Heart right ventricle (tissue), 16 donors: Measurements from ENCODE around the gene CIC. TPM values are rescaled to one million over a fixed set of nuclear protein-coding genes. Genes with fewer than 3 reads are reported as not detected.

Experiments used
- ATAC-seq, 8 donors: fragments of 200-7000 bp; cut with Tn5 transposase; one replicate each; pipeline ENCODE4 v1.9.1; 2020; ENCODE audit warnings: mild to moderate bottlenecking in 8 of 8, moderate library complexity in 8 of 8, moderate number of reproducible peaks in 1 of 8
- DNase-seq, 2 donors: peaks; one replicate each; pipeline ENCODE4 v3.0.0-alpha.2; 2020
- H3K27ac ChIP-seq, 10 donors: fragments of 200-600 bp; sonication (generic) in 2 of 10; one replicate each; pipeline versions ENCODE4 v1.5.0 to v1.8.0; 2020 to 2022; ENCODE audit warnings: mild to moderate bottlenecking in 3 of 10
- H3K27me3 ChIP-seq, 7 donors: fragments of 200-600 bp; one replicate each; pipeline ENCODE4 v1.8.0; 2021 to 2022; ENCODE audit warnings: mild to moderate bottlenecking in 2 of 7
- H3K36me3 ChIP-seq, 9 donors: fragments of 200-600 bp; sonication (generic) in 1 of 9; one replicate each; pipeline versions ENCODE4 v1.5.0 to v1.8.0; 2020 to 2022; ENCODE audit warnings: mild to moderate bottlenecking in 2 of 9
- H3K4me1 ChIP-seq, 9 donors: fragments of 200-600 bp; sonication (generic) in 1 of 9; one replicate each; pipeline versions ENCODE4 v1.5.0 to v1.8.0; 2020 to 2022; ENCODE audit warnings: mild to moderate bottlenecking in 4 of 9
- H3K4me3 ChIP-seq, 10 donors: fragments of 200-600 bp; sonication (generic) in 2 of 10; one replicate each; pipeline versions ENCODE4 v1.5.0 to v1.8.0; 2020 to 2022; ENCODE audit warnings: mild to moderate bottlenecking in 7 of 10, moderate library complexity in 2 of 10
- H3K9me3 ChIP-seq, 11 donors: fragments of 200-600 bp in 10 of 11; sonication (generic) in 2 of 11; one replicate each; pipeline versions ENCODE4 v1.5.0 to v1.8.0; 2013 to 2022; ENCODE audit warnings: mild to moderate bottlenecking in 2 of 11, control low read depth in 1 of 11, moderate library complexity in 1 of 11
- CTCF ChIP-seq, 9 donors: fragments of 200-600 bp; sonication (generic) in 2 of 9; IDR thresholded peaks; one replicate each; pipeline versions ENCODE4 v1.5.0 to v1.8.0; 2021 to 2022; ENCODE audit warnings: antibody characterized with exemption in 9 of 9, mild to moderate bottlenecking in 5 of 9, moderate library complexity in 1 of 9
- WGBS, 2 donors: extraction: QIAGEN DNeasy Blood & Tissue Kit; methylation state at CpG; one replicate each; pipeline ENCODE4 v1.1.7; 2013; ENCODE audit warnings: inconsistent platforms in 1 of 2; 5-methylcytosine and 5-hydroxymethylcytosine counted together
- intact Hi-C, 10 donors: fragments of 100-400 bp; cut with DNase I; formaldehyde crosslinking; loops; one replicate each; pipeline versions ENCODE4 v1.11.1 to v1.14.2; 2022
- polyA plus RNA-seq, 2 donors: library from polyadenylated mRNA; stranded (reverse); fragments of 200-250 nt; gene quantifications; one replicate each; pipeline ENCODE4 v1.2.3, GENCODE V29; 2013
- total RNA-seq, 10 donors: library from RNA; stranded (reverse); fragmentation: NEBNext Ultra II Directional in 3 of 10; extraction: Animal tissue kit (Norgen Biotek cat#: 25700) in 3 of 10; gene quantifications; one replicate each; pipeline versions ENCODE4 v1.2.1 to v1.2.4, GENCODE V29; 2021 to 2023
- donor health status: Arrhythmogenic right ventricular cardiomyopathy.
- donor health status: ischemic (EF 13 %, LVEDD 7.1; RV severe dilation, severe dysfunction).
- donor health status: healthy with polysubstance abuse.
- donor health status: DM: no; HTN: yes; CAD: no.
- donor health status: DM: no; HTN: no; CAD: no.
- donor health status: ischemic (EF 25% LVEDD 6.9; RV normal size, moderate dysfunction).
- donor health status: ischemic (EF 25% LVEDD 5.7; RV mildly dilated, moderate dysfunction).
- donor health status: healthy.
- donor health status: DM: yes; HTN: yes; CAD: no.
- donor health status: Ischemic cardiomyopathy.
- donor health status: ischemic (EF 35%, LVEDD 5.7; RV mildly dilated, moderate dysfunction).
- donor health status: nonischemic (EF 11% LVEDD 7.7; RV severe dilation, severe dysfunction).
- donor health status: DM: yes; HTN: yes; CAD: no.
- donor health status: PGD.
- donor health status: ischemic (EF 29% LVEDD 5.4; RV normal size, mild dysfunction).
- donor health status: nonischemic (EF 23%, LVEDD 6.1; RV moderate dilation, normal function).

CIC gene
- total and polyA plus RNA-seq, 12 donors, result 17.6 to 42.0 (median 32.0) TPM

GRCh38 chr19:42275103-42275502 lies 6.1 kb downstream of the CIC start:
- Histone ChIP-seq H3K27ac (peak overlapping the region in 2 of 10 donors; percentile 98 to 99), H3K27me3 (no peaks in the 10 kb centered on the region), H3K4me3 (no peak overlapping the region), H3K4me1 (peaks cover 53 to 84% (median 73%) of the 10 kb centered on the region in 9 donors), H3K36me3 (peaks cover 0 to 54% (median 27%) of the 10 kb centered on the region in 9 donors), H3K9me3 (no peaks in the 10 kb centered on the region)
- intact Hi-C loops, result no loop called here
- 73 to 78% methylated on average over 7 of the region's 7 CpGs for WGBS, 2 donors
- DNase-seq (peak in 1 of 2 donors; percentile 2), ATAC-seq (no peak)
- no peak for TF ChIP-seq CTCF (IDR thresholded peaks at IDR 0.05)

- DNase-seq (no peak), ATAC-seq (no peak)
- H3K27ac ChIP-seq, result peak overlapping the region in 6 of 10 donors; percentile 33 to 99 (median 96)
- no peaks in the 10 kb centered on the region for H3K9me3 ChIP-seq
- intact Hi-C loops, result no loop called here
- H3K36me3 ChIP-seq, result peaks cover 0 to 54% (median 27%) of the 10 kb centered on the region in 9 donors
- no peak for TF ChIP-seq CTCF (IDR thresholded peaks at IDR 0.05)
- 90 to 94% methylated on average over 3 of the region's 3 CpGs for WGBS, 2 donors
- H3K27me3 ChIP-seq, result no peaks in the 10 kb centered on the region
- peaks cover 49 to 80% (median 69%) of the 10 kb centered on the region in 9 donors for H3K4me1 ChIP-seq
- no peak overlapping the region for H3K4me3 ChIP-seq
Observed at GRCh38 chr19:42275517-42275916, 6.5 kb downstream of the CIC start.

GRCh38 chr19:42276284-42276683 lies 7.2 kb downstream of the CIC start:
- TF ChIP-seq CTCF (IDR thresholded peaks at IDR 0.05), result no peak
- Histone ChIP-seq H3K27ac (peak overlapping the region in 7 of 10 donors; percentile 0 to 99 (median 95)), H3K4me1 (peaks cover 46 to 80% (median 64%) of the 10 kb centered on the region in 9 donors), H3K27me3 (no peaks in the 10 kb centered on the region), H3K4me3 (no peak overlapping the region), H3K36me3 (peaks cover 0 to 54% (median 27%) of the 10 kb centered on the region in 9 donors), H3K9me3 (no peaks in the 10 kb centered on the region)
- ATAC-seq, result no peak
- peak in 1 of 2 donors; percentile 3 for DNase-seq
- WGBS, 2 donors, result 51 to 54% methylated on average over 3 of the region's 3 CpGs
- intact Hi-C loops, result no loop called here

GRCh38 chr19:42276821-42277220 lies 7.8 kb downstream of the CIC start:
- DNase-seq (no peak), ATAC-seq (no peak)
- intact Hi-C loops, result no loop called here
- 83 to 84% methylated on average over 4 of the region's 4 CpGs for WGBS, 2 donors
- H3K27me3 ChIP-seq, result no peaks in the 10 kb centered on the region
- TF ChIP-seq CTCF (IDR thresholded peaks at IDR 0.05), result no peak
- peak overlapping the region in 9 of 10 donors; percentile 0 to 99 (median 95) for H3K27ac ChIP-seq
- H3K9me3 ChIP-seq, result no peaks in the 10 kb centered on the region
- H3K4me3 ChIP-seq, result no peak overlapping the region
- H3K36me3 ChIP-seq, result peaks cover 0 to 49% (median 27%) of the 10 kb centered on the region in 9 donors
- peaks cover 46 to 80% (median 65%) of the 10 kb centered on the region in 9 donors for H3K4me1 ChIP-seq
